Testis (tissue), 2 donors: ENCODE measurements around the gene CEMIP2.

Experiments
- POLR2A ChIP-seq: fragments of 450-650 bp; IDR thresholded peaks from one replicate; pipeline ENCODE4 v1.6.1; 2017; ENCODE audit warnings: antibody characterized with exemption, mild to moderate bottlenecking, moderate library complexity
- TF ChIP-seq, protein P1 (sequence below), 3 experiments: fragments of 450-650 bp in 2 of 3; fragments of 200-600 bp in 1 of 3; sonication (generic) in 1 of 3; IDR thresholded peaks; one replicate each; pipeline ENCODE4 v1.5.1; 2016 to 2019; ENCODE audit warnings: antibody characterized with exemption in 3 of 3, mild to moderate bottlenecking in 2 of 3, moderate library complexity in 1 of 3

DNA sequence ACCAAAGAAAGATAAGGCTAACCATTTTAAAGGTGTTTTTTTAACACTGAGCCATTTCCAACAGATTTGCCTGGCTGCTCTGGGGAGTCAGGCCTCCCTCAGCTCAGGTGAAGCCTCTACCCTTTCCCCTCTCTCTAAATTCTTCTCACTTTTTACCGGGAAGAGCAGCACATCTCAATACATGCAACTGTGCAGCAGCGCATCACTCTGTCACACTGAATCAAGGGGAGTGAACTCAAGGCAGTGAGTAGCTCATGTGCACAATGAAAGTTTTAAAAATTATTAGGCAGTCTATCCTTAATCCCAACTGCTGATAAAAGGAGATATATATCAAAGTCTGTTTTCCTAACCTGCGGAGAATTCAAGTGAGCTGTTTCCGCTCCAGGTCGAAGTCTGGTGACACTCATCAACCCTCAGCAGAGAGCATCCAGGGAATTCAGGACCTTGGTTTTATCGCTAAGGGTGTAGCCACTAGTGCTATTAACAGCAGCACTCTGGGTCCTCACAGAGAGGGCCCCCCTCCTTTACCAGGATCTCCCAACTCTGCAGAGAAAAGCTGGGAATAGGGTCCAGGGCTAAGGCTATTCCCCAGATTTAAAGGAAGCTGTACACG, 1.0 kb downstream of the CEMIP2 start:
- no peak for TF ChIP-seq POLR2A
- TF ChIP-seq, protein P1, sequence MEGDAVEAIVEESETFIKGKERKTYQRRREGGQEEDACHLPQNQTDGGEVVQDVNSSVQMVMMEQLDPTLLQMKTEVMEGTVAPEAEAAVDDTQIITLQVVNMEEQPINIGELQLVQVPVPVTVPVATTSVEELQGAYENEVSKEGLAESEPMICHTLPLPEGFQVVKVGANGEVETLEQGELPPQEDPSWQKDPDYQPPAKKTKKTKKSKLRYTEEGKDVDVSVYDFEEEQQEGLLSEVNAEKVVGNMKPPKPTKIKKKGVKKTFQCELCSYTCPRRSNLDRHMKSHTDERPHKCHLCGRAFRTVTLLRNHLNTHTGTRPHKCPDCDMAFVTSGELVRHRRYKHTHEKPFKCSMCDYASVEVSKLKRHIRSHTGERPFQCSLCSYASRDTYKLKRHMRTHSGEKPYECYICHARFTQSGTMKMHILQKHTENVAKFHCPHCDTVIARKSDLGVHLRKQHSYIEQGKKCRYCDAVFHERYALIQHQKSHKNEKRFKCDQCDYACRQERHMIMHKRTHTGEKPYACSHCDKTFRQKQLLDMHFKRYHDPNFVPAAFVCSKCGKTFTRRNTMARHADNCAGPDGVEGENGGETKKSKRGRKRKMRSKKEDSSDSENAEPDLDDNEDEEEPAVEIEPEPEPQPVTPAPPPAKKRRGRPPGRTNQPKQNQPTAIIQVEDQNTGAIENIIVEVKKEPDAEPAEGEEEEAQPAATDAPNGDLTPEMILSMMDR (IDR thresholded peaks at IDR 0.05) = no peak
